Measurements from ENCODE around the gene SKI.

GRCh38 chr1:2351723-2352122 lies 123.6 kb downstream of the SKI start:
- TF ChIP-seq CTCF (IDR thresholded peaks at IDR 0.05) (no peak), POLR2A (IDR thresholded peaks at IDR 0.05) (no peak)

Data from upper lobe of left lung (tissue), 4 donors.